HCT116 (cell line): ENCODE measurements around the gene GFOD1. TPM values are rescaled to one million over a fixed set of nuclear protein-coding genes. Genes with fewer than 3 reads are reported as not detected.

Source experiments
- ATAC-seq: fragments of 200-7000 bp; cut with Tn5 transposase; 2 replicates; pipeline ENCODE4 v1.9.1; 2020; ENCODE audit warnings: mild to moderate bottlenecking, moderate library complexity
- BruUV-seq: library from RNA; stranded (reverse); fragments of 400-500 nt; replicated peaks from 2 replicates; lab custom pipeline; 2021; lab: Mats Ljungman, UMichigan
- CTCF ChIA-PET: fragments of 300-600 bp; sonication (Branson Sonifier 250); formaldehyde crosslinking; loops from one replicate; lab custom pipeline; 2021; ENCODE audit warnings: antibody characterized with exemption; lab: Charles Lee
- POLR2A ChIA-PET: fragments of 300-600, 350-600 bp; sonication (Branson Sonifier 250); formaldehyde crosslinking; loops from one replicate; lab custom pipeline; 2021; ENCODE audit warnings: antibody characterized with exemption; lab: Charles Lee
- RAD21 ChIA-PET, 2 experiments: fragments of 300-600 bp; sonication (Branson Sonifier 250); formaldehyde crosslinking; loops; one replicate each; lab custom pipeline; 2023; ENCODE audit warnings: low total read pairs in 2 of 2; ENCODE audit not compliant: uncharacterized antibody in 2 of 2, unreplicated experiment in 2 of 2, low non-redundant PET in 1 of 2; lab: Charles Lee
- DNase-seq: peaks from one replicate; pipeline ENCODE4 v3.0.0-alpha.2; 2010; ENCODE audit warnings: low read depth, low spot score
- H2AFZ ChIP-seq: fragments of 200-600 bp; shearing (Covaris generic), sonication (generic); 2 replicates; pipeline ENCODE4 v1.6.1; 2017; ENCODE audit warnings: low read depth, mixed run types, mixed read lengths, antibody characterized with exemption, low read length; ENCODE audit not compliant: poor library complexity, severe bottlenecking
- H3K27ac ChIP-seq: 2 replicates; pipeline ENCODE4 v1.5.1; 2012; ENCODE audit warnings: low read depth, low read length
- H3K27me3 ChIP-seq: fragments of 200-600 bp; sonication (generic); 2 replicates; pipeline ENCODE4 v1.6.1; 2016; ENCODE audit warnings: mixed run types, low read length, mixed read lengths; ENCODE audit not compliant: insufficient read depth
- H3K36me3 ChIP-seq, 2 experiments: fragments of 200-500 bp in 1 of 2; fragments of 200-600 bp in 1 of 2; sonication (Bioruptor generic) in 1 of 2; sonication (generic) in 1 of 2; 2 replicates each; pipeline versions ENCODE4 v1.5.1 to v1.6.1; 2014 to 2016; ENCODE audit warnings: low read length in 2 of 2, inconsistent platforms in 1 of 2, mixed read lengths in 1 of 2, mixed run types in 1 of 2; ENCODE audit not compliant: insufficient read depth in 2 of 2, control insufficient read depth in 1 of 2
- H3K4me1 ChIP-seq, 2 experiments: fragments of 200-600 bp in 1 of 2; sonication (generic) in 1 of 2; 2 replicates each; pipeline versions ENCODE4 v1.5.1 to v1.6.1; 2012 to 2017; ENCODE audit warnings: low read length in 2 of 2, inconsistent platforms in 1 of 2, mild to moderate bottlenecking in 1 of 2, mixed read lengths in 1 of 2, mixed run types in 1 of 2, moderate library complexity in 1 of 2; ENCODE audit not compliant: insufficient read depth in 2 of 2, control insufficient read depth in 1 of 2
- H3K4me2 ChIP-seq: fragments of 200-600 bp; sonication (generic); 2 replicates; pipeline ENCODE4 v1.6.1; 2017; ENCODE audit warnings: mixed run types, low read length, mixed read lengths
- H3K4me3 ChIP-seq, 2 experiments: fragments of 200-600 bp in 1 of 2; sonication (generic) in 1 of 2; replicated peaks in 1 of 2; 2 replicates each; pipeline ENCODE4 v1.5.1; 2011 to 2016; ENCODE audit warnings: low read length in 2 of 2, control low read depth in 1 of 2, low read depth in 1 of 2, mild to moderate bottlenecking in 1 of 2, mixed read lengths in 1 of 2, mixed run types in 1 of 2
- H3K79me2 ChIP-seq: fragments of 200-600 bp; sonication (generic); 2 replicates; pipeline ENCODE4 v1.6.1; 2017; ENCODE audit warnings: mild to moderate bottlenecking, mixed run types, low read length, moderate library complexity, mixed read lengths; ENCODE audit not compliant: insufficient read depth
- H3K9ac ChIP-seq: fragments of 200-600 bp; sonication (generic); 2 replicates; pipeline ENCODE4 v1.6.1; 2016; ENCODE audit warnings: low read length, mixed read lengths
- H3K9me2 ChIP-seq: fragments of 200-600 bp; sonication (generic), shearing (Covaris generic); 2 replicates; pipeline ENCODE4 v1.6.1; 2017; ENCODE audit warnings: mixed run types, mild to moderate bottlenecking, moderate library complexity; ENCODE audit not compliant: insufficient read depth
- H3K9me3 ChIP-seq, 2 experiments: fragments of 200-500 bp in 1 of 2; fragments of 200-600 bp in 1 of 2; sonication (Bioruptor generic) in 1 of 2; sonication (generic) in 1 of 2; 2 replicates each; pipeline ENCODE4 v1.6.1; 2014 to 2017; ENCODE audit warnings: low read length in 2 of 2, mixed read lengths in 2 of 2, inconsistent platforms in 1 of 2, low read depth in 1 of 2, mild to moderate bottlenecking in 1 of 2, mixed run types in 1 of 2, moderate library complexity in 1 of 2; ENCODE audit not compliant: control insufficient read depth in 1 of 2, insufficient read depth in 1 of 2
- H4K20me1 ChIP-seq: fragments of 200-600 bp; sonication (generic), shearing (Covaris generic); 2 replicates; pipeline ENCODE4 v1.6.1; 2017; ENCODE audit warnings: mixed run types, mild to moderate bottlenecking, moderate library complexity; ENCODE audit not compliant: insufficient read depth
- CEBPB ChIP-seq: IDR thresholded peaks from 2 replicates; pipeline ENCODE4 v1.6.1; 2012; ENCODE audit warnings: low read depth
- EZH2 ChIP-seq: fragments of 200-600 bp; sonication (generic); IDR thresholded peaks from 2 replicates; pipeline ENCODE4 v1.6.1; 2017; ENCODE audit warnings: antibody characterized with exemption, mixed run types
- EZH2phosphoT487 ChIP-seq: fragments of 200-600 bp; IDR thresholded peaks from 2 replicates; pipeline ENCODE4 v1.6.1; 2018; ENCODE audit warnings: antibody characterized with exemption, borderline replicate concordance
- FOSL1 ChIP-seq: IDR thresholded peaks from 2 replicates; pipeline ENCODE4 v1.6.1; 2012; ENCODE audit warnings: low read depth
- POLR2A ChIP-seq: IDR thresholded peaks from 2 replicates; pipeline ENCODE4 v1.7.0; 2011; ENCODE audit warnings: borderline replicate concordance; ENCODE audit not compliant: insufficient read depth, insufficient read length; ENCODE audit errors: extremely low read depth
- POLR2AphosphoS5 ChIP-seq: IDR thresholded peaks from 2 replicates; pipeline ENCODE4 v1.6.1; 2011; ENCODE audit warnings: mild to moderate bottlenecking, low read depth, low read length, moderate library complexity
- RAD21 ChIP-seq: IDR thresholded peaks from 2 replicates; pipeline ENCODE4 v1.6.1; 2012; ENCODE audit warnings: low read depth, mild to moderate bottlenecking
- SP1 ChIP-seq: IDR thresholded peaks from 2 replicates; pipeline ENCODE4 v1.6.1; 2012; ENCODE audit warnings: low read depth
- SRF ChIP-seq: IDR thresholded peaks from 2 replicates; pipeline ENCODE4 v1.6.1; 2012; ENCODE audit warnings: low read depth
- TCF7L2 ChIP-seq: IDR thresholded peaks from 2 replicates; pipeline ENCODE4 v1.7.0; 2011; ENCODE audit warnings: borderline replicate concordance, inconsistent platforms; ENCODE audit not compliant: insufficient read depth, insufficient read length; ENCODE audit errors: extremely low read depth
- ZFX ChIP-seq: fragments of 450-650 bp; IDR thresholded peaks from 2 replicates; pipeline ENCODE4 v1.6.1; 2017
- ZNF274 ChIP-seq: fragments of 200-500 bp; sonication (Bioruptor generic); IDR thresholded peaks from 2 replicates; pipeline ENCODE4 v1.6.1; 2014; ENCODE audit warnings: mild to moderate bottlenecking, low read depth, low read length, inconsistent platforms
- intact Hi-C: fragments of 100-400 bp; cut with micrococcal nuclease; formaldehyde crosslinking; loops from 2 replicates; pipeline ENCODE4 v1.10.0; 2022
- total RNA-seq: library from RNA; stranded (reverse); gene quantifications from one replicate; pipeline ENCODE4 v1.2.1, GENCODE V29; 2021; ENCODE audit not compliant: unreplicated experiment
- TF ChIP-seq, protein P1 (sequence below): IDR thresholded peaks from 2 replicates; pipeline ENCODE4 v1.6.1; 2011; ENCODE audit warnings: mild to moderate bottlenecking, low read length, moderate library complexity; ENCODE audit not compliant: insufficient replicate concordance; ENCODE audit errors: extremely low read depth
- TF ChIP-seq, protein P2 (sequence below), 3 experiments: fragments of 200-600 bp in 1 of 3; sonication (generic) in 1 of 3; IDR thresholded peaks in 2 of 3; conservative IDR thresholded peaks in 1 of 3; 2 replicates each; pipeline ENCODE4 v1.5.1; 2012 to 2017; ENCODE audit warnings: low read depth in 2 of 3, low read length in 2 of 3, antibody characterized with exemption in 1 of 3, borderline replicate concordance in 1 of 3, control low read depth in 1 of 3, mild to moderate bottlenecking in 1 of 3, mixed read lengths in 1 of 3, mixed run types in 1 of 3, moderate library complexity in 1 of 3; ENCODE audit not compliant: insufficient read depth in 1 of 3
- TF ChIP-seq, protein P3 (sequence below): IDR thresholded peaks from 2 replicates; pipeline ENCODE4 v1.6.1; 2012
- TF ChIP-seq, protein P4 (sequence below): IDR thresholded peaks from 2 replicates; pipeline ENCODE4 v1.6.1; 2012

The GFOD1 gene
- total RNA-seq, 1 experiment from 2014 or later: 3.8 TPM

DNA sequence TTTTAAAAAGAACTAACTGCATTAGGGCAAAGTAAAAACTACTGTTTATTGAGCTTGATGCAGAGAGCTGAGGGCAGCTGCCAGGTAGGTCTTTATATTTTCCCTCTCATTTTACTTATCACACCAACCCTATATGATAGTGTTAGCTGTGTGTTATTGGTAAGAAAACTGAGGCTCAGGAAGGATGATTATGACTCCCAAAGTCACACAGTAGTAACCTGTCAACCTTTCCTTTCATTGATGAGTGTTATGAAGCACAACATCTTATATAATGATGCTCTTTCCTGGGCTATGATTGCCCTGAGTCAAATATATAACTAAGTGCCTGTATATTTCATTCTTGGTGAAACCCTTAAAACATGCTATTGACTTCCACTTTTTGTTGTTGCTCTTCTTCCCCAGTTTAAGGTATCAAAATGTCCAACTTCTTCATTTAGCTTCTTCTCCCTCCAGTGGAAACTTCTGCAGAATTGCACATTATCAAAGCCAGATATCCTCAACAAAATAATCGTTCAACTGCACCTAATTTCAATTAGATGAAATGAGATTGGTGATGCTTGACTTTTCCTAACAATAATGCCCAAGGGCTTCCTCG lies 8.1 kb downstream of the GFOD1 start:
- intact Hi-C loops: no loop called here
- Histone ChIP-seq H3K4me3 (no peak overlapping the region), H3K4me2 (no peak overlapping the region), H3K4me1 (peaks cover 4 to 28% of the 10 kb centered on the region in 2 experiments; a peak in 3 of 4 replicates), H3K9me2 (no peaks in the 10 kb centered on the region), H3K9me3 (no peaks in the 10 kb centered on the region), H3K36me3 (no peaks in the 10 kb centered on the region), H3K9ac (no peak overlapping the region), H3K27me3 (no peaks in the 10 kb centered on the region), H3K79me2 (no peaks in the 10 kb centered on the region; the same call in 1 of the 2 replicates)
- ChIA-PET RAD21 (no interaction called here), CTCF (no interaction called here), POLR2A (no interaction called here)
- no peak for DNase-seq
- no TSS peak for BruUV-seq
- TF ChIP-seq CEBPB (no peak), EZH2 (no peak), SP1 (no peak), POLR2A (no peak), POLR2AphosphoS5 (no peak), EZH2phosphoT487 (no peak), ZNF274 (no peak), ZFX (no peak), SRF (no peak), FOSL1 (no peak), RAD21 (no peak), TCF7L2 (no peak)
- TF ChIP-seq, protein P1, sequence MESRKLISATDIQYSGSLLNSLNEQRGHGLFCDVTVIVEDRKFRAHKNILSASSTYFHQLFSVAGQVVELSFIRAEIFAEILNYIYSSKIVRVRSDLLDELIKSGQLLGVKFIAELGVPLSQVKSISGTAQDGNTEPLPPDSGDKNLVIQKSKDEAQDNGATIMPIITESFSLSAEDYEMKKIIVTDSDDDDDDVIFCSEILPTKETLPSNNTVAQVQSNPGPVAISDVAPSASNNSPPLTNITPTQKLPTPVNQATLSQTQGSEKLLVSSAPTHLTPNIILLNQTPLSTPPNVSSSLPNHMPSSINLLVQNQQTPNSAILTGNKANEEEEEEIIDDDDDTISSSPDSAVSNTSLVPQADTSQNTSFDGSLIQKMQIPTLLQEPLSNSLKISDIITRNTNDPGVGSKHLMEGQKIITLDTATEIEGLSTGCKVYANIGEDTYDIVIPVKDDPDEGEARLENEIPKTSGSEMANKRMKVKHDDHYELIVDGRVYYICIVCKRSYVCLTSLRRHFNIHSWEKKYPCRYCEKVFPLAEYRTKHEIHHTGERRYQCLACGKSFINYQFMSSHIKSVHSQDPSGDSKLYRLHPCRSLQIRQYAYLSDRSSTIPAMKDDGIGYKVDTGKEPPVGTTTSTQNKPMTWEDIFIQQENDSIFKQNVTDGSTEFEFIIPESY: no peak
- TF ChIP-seq, protein P2, sequence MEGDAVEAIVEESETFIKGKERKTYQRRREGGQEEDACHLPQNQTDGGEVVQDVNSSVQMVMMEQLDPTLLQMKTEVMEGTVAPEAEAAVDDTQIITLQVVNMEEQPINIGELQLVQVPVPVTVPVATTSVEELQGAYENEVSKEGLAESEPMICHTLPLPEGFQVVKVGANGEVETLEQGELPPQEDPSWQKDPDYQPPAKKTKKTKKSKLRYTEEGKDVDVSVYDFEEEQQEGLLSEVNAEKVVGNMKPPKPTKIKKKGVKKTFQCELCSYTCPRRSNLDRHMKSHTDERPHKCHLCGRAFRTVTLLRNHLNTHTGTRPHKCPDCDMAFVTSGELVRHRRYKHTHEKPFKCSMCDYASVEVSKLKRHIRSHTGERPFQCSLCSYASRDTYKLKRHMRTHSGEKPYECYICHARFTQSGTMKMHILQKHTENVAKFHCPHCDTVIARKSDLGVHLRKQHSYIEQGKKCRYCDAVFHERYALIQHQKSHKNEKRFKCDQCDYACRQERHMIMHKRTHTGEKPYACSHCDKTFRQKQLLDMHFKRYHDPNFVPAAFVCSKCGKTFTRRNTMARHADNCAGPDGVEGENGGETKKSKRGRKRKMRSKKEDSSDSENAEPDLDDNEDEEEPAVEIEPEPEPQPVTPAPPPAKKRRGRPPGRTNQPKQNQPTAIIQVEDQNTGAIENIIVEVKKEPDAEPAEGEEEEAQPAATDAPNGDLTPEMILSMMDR (IDR thresholded peaks at IDR 0.05 in 2 of 3, conservative IDR thresholded peaks at IDR 0.05 in 1 of 3; ENCODE audit: borderline replicate concordance in 1 of 3, insufficient read depth in 1 of 3, low read depth in 2 of 3, low read length in 2 of 3): no peak
- TF ChIP-seq, protein P3, sequence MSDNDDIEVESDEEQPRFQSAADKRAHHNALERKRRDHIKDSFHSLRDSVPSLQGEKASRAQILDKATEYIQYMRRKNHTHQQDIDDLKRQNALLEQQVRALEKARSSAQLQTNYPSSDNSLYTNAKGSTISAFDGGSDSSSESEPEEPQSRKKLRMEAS: no peak
- TF ChIP-seq, protein P4, sequence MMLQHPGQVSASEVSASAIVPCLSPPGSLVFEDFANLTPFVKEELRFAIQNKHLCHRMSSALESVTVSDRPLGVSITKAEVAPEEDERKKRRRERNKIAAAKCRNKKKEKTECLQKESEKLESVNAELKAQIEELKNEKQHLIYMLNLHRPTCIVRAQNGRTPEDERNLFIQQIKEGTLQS: no peak
- TF ChIP-seq, all 23 proteins: peak for 0
- Histone ChIP-seq H2AFZ (no peak overlapping the region), H4K20me1 (no peaks in the 10 kb centered on the region), H3K27ac (no peak overlapping the region)
- no peak for ATAC-seq
